ENCODE data around the gene KRT85.
"Not testable (repeated sequence)": the region's sequence is repeated elsewhere in the genome, so short reads cannot be mapped to it uniquely, and the experiment has no call there.

KRT85 gene

GRCh38 chr12:52323416-52324152, 43.7 kb downstream of the KRT85 start:
- DNase-seq (ENCODE audit: low read depth), result no peak

DNA sequence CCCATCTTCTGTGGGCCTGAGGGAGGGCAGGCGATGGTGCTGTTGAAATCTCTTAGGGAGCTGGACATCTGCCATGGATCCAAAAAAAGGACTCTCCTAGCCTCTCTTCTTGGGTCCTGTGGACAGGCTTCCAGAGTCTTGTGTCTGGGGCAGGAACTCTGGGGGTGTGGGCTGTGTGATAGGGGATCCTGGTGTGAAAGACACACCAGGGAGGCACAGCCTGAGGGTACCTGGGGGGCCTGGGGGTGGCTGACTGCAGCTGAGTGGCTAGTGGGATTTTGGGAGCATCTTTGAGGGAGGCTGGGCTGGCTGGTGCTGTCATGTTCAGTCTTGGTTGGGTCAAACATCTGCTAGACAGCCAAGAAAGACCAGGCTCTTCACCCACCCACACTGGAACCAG, 44.3 kb downstream of the KRT85 start:
- no peak for DNase-seq (ENCODE audit: low read depth)

- DNase-seq (ENCODE audit: low read depth), result no peak
Measured at GRCh38 chr12:52322069-52322468, 45.2 kb downstream of the KRT85 start.

DNA sequence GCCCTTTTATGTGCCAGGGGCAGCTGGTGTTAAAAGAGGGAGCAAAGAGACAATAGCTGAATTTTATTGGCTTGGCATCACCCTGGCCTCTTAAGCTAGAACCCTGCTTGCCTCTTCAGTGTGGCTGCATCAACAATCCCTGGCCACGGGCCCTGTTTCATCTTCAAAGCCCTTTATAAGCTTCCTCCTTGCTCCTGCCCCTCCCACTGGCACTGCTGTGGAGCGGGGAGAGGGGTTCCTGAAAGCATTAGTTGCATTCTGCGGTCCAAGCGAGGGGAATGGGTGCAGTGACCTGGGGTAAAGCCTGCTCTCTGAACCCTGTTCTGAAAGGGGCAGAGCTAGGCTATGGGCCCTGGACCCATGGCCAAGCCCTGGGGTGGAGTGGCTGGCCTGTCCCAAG, 45.9 kb downstream of the KRT85 start:
- no peak for DNase-seq (ENCODE audit: low read depth)

DNA sequence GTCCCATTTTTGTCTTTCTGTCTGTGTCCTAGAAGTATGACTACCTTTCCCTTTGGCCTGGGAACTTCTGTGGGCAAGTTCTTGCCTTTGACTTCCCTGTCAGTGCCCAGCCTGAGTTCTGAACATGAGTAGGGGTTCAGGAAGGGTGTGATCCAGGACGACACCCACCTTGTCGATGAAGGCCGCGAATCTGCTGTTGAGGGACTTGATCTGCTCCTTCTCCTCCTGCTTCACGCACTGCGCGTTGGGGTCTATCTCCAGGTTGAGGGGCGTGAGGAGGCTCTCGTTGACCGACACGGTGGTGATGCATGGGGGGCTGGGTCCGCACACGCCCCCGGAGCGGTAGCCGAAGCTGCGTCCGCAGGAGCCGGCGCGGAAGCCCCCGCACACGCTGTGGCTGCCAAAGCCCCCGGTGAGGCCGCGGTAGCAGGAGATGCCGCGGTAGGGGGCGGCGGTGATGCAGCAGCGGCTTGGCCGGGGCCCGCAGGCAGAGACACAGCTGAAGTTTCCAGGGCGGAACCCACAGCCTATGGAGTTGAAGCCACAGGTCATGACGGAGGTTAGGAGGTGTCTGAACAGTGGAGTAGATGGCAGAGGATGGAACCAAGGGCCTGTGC, 46.4 kb downstream of the KRT85 start, which contains the start of gene KRT83:
TSS of gene KRT83 (minus strand) at position 615 of the 617 bp plus-strand sequence. CDS start at position 552, 63 bp downstream.
- DNase-seq (ENCODE audit: low read depth), result no peak

DNA sequence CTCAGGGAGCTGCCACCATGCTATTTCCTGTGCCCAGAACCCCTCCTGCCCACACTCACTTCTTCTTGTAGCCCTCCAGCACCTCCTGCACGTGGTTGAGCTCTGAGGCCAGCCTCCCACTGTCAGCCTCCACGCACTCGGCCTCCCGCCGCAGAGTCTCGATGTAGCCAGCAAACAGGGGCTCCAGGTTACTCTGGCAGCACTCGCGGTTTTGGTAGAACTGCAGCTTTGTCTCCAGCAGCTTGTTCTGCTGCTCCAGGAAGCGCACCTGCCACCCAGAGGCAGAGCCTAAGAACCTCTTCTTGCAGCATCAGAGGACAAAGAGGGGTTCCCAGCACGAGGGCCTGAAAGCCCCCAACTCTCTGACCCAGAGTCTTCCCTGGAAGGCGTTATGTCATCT, 48.2 kb downstream of the KRT85 start:
- DNase-seq (ENCODE audit: low read depth), result no peak

DNA sequence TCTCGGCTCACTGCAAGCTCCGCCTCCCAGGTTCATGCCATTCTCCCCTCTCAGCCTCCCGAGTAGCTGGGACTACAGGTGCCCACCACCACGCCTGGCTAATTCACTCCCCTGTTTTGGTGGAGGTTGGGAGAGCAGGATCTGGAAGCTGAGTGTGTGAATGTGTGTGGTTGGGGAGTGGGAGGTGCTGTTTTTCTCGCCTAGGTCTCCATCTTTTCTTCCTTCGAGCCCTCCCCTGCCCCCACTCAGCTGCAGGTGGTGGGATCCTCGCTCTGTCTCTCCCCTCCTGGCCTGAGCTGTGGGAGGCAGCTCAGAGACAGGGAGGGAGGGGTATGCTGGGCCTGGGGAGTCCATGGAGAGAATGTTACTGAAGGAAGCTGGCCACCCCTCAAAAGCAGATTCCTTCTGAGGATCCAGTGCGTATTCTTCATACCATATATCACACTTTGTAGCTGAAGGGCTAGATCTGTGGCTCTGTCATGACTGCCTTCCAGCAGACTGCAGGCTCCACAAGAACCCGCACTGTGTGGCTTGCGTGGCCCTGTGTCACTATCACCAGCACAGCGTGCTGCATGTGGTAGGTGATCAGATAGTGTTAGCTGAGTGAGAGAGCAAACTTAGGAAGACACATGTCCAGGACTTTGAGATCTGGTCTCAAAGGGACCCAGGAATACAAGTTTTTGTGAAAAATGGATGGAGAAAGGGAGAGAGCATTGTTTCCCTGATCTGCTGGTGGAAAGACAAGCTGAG, 48.9 kb downstream of the KRT85 start:
- no peak for DNase-seq (ENCODE audit: low read depth)

DNA sequence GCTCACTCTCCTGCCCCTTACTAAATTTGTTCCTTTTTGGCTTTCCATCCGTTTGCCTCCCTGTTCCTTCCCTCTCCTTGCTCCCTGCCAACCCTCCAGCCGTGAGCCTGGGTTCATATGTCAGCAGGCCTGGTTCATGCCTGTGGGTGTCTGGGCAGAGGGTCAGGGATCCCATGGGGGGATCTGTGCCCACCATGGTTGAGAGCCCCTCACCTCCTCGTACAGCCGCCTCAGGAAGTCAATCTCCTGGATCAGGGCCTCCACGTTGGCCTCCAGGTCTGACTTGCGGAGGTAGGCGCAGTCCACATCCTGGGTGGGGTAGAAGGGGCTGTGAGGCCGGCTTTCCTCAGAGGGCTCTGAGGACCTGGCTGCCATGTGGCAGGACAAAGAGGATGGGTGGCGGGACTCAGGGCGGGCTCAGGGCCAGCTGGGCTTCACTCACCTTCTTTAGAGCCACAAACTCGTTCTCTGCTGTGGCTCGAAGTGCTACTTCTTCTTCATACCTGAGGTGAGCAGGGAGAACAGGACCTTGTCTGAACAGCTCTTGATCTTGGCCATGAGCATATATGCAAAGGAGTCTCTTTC, 49.7 kb downstream of the KRT85 start:
- DNase-seq (ENCODE audit: low read depth), result no peak

- DNase-seq (ENCODE audit: low read depth), result no peak
Measured at GRCh38 chr12:52316701-52317100, 50.6 kb downstream of the KRT85 start.

GRCh38 chr12:52316290-52316689, 51.0 kb downstream of the KRT85 start:
- DNase-seq (ENCODE audit: low read depth), result no peak

- DNase-seq (ENCODE audit: low read depth), result not testable (repeated sequence)
Measured at GRCh38 chr12:52315721-52316120, 51.6 kb downstream of the KRT85 start.

GRCh38 chr12:52314511-52314910, 52.8 kb downstream of the KRT85 start:
- DNase-seq (ENCODE audit: low read depth), result no peak

- no peak for DNase-seq (ENCODE audit: low read depth)
Measured at GRCh38 chr12:52313926-52314325, 53.4 kb downstream of the KRT85 start.

DNA sequence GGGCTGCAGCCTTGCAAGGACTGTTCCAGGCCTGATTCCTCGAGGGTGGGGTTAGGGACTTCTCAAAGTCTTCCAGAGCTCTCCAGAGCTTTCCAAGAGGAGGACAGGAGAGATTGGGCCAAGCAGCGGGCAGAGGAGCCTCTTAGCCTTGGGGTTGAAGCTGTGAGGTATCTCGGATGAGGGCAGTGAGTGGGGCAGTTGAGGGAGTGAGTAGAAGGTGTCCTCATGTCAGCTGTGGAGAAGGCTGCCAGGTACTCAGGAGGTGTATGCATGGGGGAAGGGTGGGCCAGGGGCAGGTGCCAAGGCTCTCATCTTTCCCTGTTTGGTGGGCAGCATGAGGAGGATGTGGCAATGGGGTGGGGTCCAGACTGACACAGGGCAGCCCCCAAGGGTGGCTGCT, 53.8 kb downstream of the KRT85 start:
- no peak for DNase-seq (ENCODE audit: low read depth)

DNA sequence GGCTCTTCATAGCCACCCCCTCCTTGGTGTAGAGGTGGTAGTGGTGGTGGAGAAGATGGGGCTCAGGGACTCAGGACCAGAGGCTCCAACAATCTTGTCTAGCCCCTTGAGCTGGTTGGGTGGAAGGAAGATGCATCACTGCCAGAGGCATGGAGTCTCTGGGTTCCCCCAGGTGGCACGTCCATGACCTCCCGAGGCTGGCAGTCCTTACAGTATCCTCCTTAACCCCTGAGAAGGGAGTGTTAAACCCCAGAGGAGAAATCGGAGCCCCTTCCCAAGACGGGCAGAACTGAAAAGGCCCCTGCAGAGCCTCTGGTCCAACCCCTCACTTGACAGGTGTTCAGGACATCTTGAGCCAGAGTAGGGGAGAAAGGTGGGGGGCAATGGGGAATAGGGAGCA, 55.2 kb downstream of the KRT85 start:
- no peak for DNase-seq (ENCODE audit: low read depth)

GRCh38 chr12:52311285-52311648, 56.0 kb downstream of the KRT85 start:
- no peak for DNase-seq (ENCODE audit: low read depth)

- DNase-seq (ENCODE audit: low read depth), result no peak
Measured at GRCh38 chr12:52310622-52311284, 56.5 kb downstream of the KRT85 start.

Data from stromal cell of bone marrow (primary cell).